SK-N-SH (cell line): Measurements from ENCODE around the gene GYS2. TPM values are rescaled to one million over a fixed set of nuclear protein-coding genes. Genes with fewer than 3 reads are reported as not detected.

Source experiments
- CTCF ChIA-PET: fragments of 300-600, 350-600 bp; formaldehyde crosslinking; extraction: SDS; loops from one replicate; lab custom pipeline; 2021; lab: Yijun Ruan, JAX
- POLR2A ChIA-PET: fragments of 350-600 bp; sonication (Branson Sonifier 250); formaldehyde crosslinking; extraction: SDS; loops from one replicate; lab custom pipeline; 2020; ENCODE audit warnings: antibody characterized with exemption, inconsistent platforms; lab: Yijun Ruan, JAX
- DNase-seq: peaks from one replicate; pipeline ENCODE4 v3.0.0; 2012
- H2AFZ ChIP-seq: fragments of 200-600 bp; sonication (generic); 2 replicates; pipeline ENCODE4 v1.8.1; 2016; ENCODE audit warnings: antibody characterized with exemption, mild to moderate bottlenecking, low read depth
- H3F3A ChIP-seq: fragments of 200-600 bp; sonication (generic); replicated peaks from 2 replicates; pipeline ENCODE3; 2016; ENCODE audit warnings: antibody characterized with exemption, mild to moderate bottlenecking; ENCODE audit not compliant: insufficient read depth
- H3K27ac ChIP-seq, 2 experiments: fragments of 200-500 bp in 1 of 2; fragments of 200-600 bp in 1 of 2; sonication (Bioruptor generic) in 1 of 2; sonication (generic), shearing (Covaris generic) in 1 of 2; 2 replicates each; pipeline versions ENCODE4 v1.5.1 to v1.6.1; 2014 to 2016; ENCODE audit warnings: low read depth in 2 of 2, inconsistent platforms in 1 of 2, low read length in 1 of 2, mild to moderate bottlenecking in 1 of 2, mixed read lengths in 1 of 2
- H3K27me3 ChIP-seq: fragments of 200-600 bp; sonication (generic), shearing (Covaris generic); 2 replicates; pipeline ENCODE4 v1.6.1; 2016; ENCODE audit warnings: mixed run types; ENCODE audit not compliant: insufficient read depth
- H3K36me3 ChIP-seq, 2 experiments: fragments of 200-500 bp in 1 of 2; fragments of 200-600 bp in 1 of 2; sonication (Bioruptor generic) in 1 of 2; sonication (generic) in 1 of 2; replicated peaks in 1 of 2; 2 replicates each; pipeline versions ENCODE3 to v1.5.1; 2014 to 2016; ENCODE audit warnings: low read length in 1 of 2, mild to moderate bottlenecking in 1 of 2; ENCODE audit not compliant: insufficient read depth in 2 of 2, control insufficient read depth in 1 of 2
- H3K4me1 ChIP-seq, 2 experiments: fragments of 200-500 bp in 1 of 2; fragments of 200-600 bp in 1 of 2; sonication (Bioruptor generic) in 1 of 2; sonication (generic), shearing (Covaris generic) in 1 of 2; 2 replicates each; pipeline versions ENCODE4 v1.5.1 to v1.6.1; 2014 to 2016; ENCODE audit warnings: low read depth in 1 of 2, low read length in 1 of 2, mixed run types in 1 of 2; ENCODE audit not compliant: insufficient read depth in 2 of 2, control insufficient read depth in 1 of 2
- H3K4me2 ChIP-seq: fragments of 200-600 bp; sonication (generic), shearing (Covaris generic); 2 replicates; pipeline ENCODE4 v1.6.1; 2017; ENCODE audit warnings: mixed run types
- H3K4me3 ChIP-seq, 2 experiments: fragments of 200-500 bp in 1 of 2; fragments of 200-600 bp in 1 of 2; sonication (Bioruptor generic) in 1 of 2; sonication (generic), shearing (Covaris generic) in 1 of 2; 2 replicates each; pipeline versions ENCODE4 v1.5.1 to v1.8.1; 2014 to 2016; ENCODE audit warnings: low read depth in 2 of 2, inconsistent platforms in 1 of 2, low read length in 1 of 2, mild to moderate bottlenecking in 1 of 2, mixed read lengths in 1 of 2, moderate library complexity in 1 of 2
- H3K79me2 ChIP-seq: fragments of 200-600 bp; sonication (generic); 2 replicates; pipeline ENCODE4 v1.8.1; 2017; ENCODE audit warnings: mild to moderate bottlenecking; ENCODE audit not compliant: insufficient read depth
- H3K9ac ChIP-seq: fragments of 200-600 bp; sonication (generic); 2 replicates; pipeline ENCODE4 v1.6.1; 2017; ENCODE audit warnings: mixed run types
- H3K9me2 ChIP-seq: fragments of 200-600 bp; sonication (generic); 2 replicates; pipeline ENCODE4 v1.6.1; 2017; ENCODE audit warnings: mixed run types
- H3K9me3 ChIP-seq: fragments of 200-600 bp; sonication (generic); 2 replicates; pipeline ENCODE4 v1.6.1; 2017; ENCODE audit warnings: mixed run types, mild to moderate bottlenecking, moderate library complexity
- H4K20me1 ChIP-seq: fragments of 200-600 bp; sonication (generic); 2 replicates; pipeline ENCODE4 v1.6.1; 2017; ENCODE audit warnings: mild to moderate bottlenecking, mixed run types; ENCODE audit not compliant: insufficient read depth
- EP300 ChIP-seq, 2 experiments: IDR thresholded peaks; 2 replicates each; pipeline versions ENCODE4 v1.4.0 to v1.6.1; 2012; ENCODE audit warnings: borderline replicate concordance in 1 of 2, low read depth in 1 of 2, low read length in 1 of 2
- FOSL2 ChIP-seq: IDR thresholded peaks from 2 replicates; pipeline ENCODE4 v1.4.0; 2012; ENCODE audit warnings: low read depth, mild to moderate bottlenecking, moderate library complexity, borderline replicate concordance
- GABPA ChIP-seq: IDR thresholded peaks from 2 replicates; pipeline ENCODE4 v1.4.0; 2012; ENCODE audit warnings: low read depth, mild to moderate bottlenecking
- GATA2 ChIP-seq: sonication (generic); formaldehyde crosslinking; IDR thresholded peaks from 2 replicates; pipeline ENCODE4 v1.5.0; 2020; ENCODE audit warnings: mild to moderate bottlenecking, missing genetic modification reagents
- JUND ChIP-seq: IDR thresholded peaks from 2 replicates; pipeline ENCODE4 v1.4.0; 2012
- NFIC ChIP-seq: IDR thresholded peaks from 2 replicates; pipeline ENCODE4 v1.4.0; 2012; ENCODE audit warnings: borderline replicate concordance
- RAD21 ChIP-seq: IDR thresholded peaks from 2 replicates; pipeline ENCODE4 v1.6.1; 2012; ENCODE audit warnings: mild to moderate bottlenecking, low read length
- RCOR1 ChIP-seq: fragments of 150-350 bp; IDR thresholded peaks from 2 replicates; pipeline ENCODE4 v1.6.1; 2017; ENCODE audit warnings: antibody characterized with exemption, low read length
- REST ChIP-seq: IDR thresholded peaks from 2 replicates; pipeline ENCODE4 v1.6.1; 2012; ENCODE audit warnings: mild to moderate bottlenecking, low read depth, low read length, moderate library complexity
- RFX5 ChIP-seq: IDR thresholded peaks from 2 replicates; pipeline ENCODE4 v1.6.1; 2012; ENCODE audit warnings: mild to moderate bottlenecking, improper control_type of control experiment, low read length
- RXRA ChIP-seq: IDR thresholded peaks from 2 replicates; pipeline ENCODE4 v1.4.0; 2012; ENCODE audit warnings: low read depth, mild to moderate bottlenecking, borderline replicate concordance
- SMC3 ChIP-seq: IDR thresholded peaks from 2 replicates; pipeline ENCODE4 v1.6.1; 2012; ENCODE audit warnings: low read depth, low read length, improper control_type of control experiment
- TAF1 ChIP-seq: IDR thresholded peaks from 2 replicates; pipeline ENCODE4 v1.6.1; 2012; ENCODE audit warnings: low read depth, mild to moderate bottlenecking, low read length, moderate library complexity, borderline replicate concordance
- USF1 ChIP-seq: IDR thresholded peaks from 2 replicates; pipeline ENCODE4 v1.4.0; 2012; ENCODE audit warnings: low read depth, borderline replicate concordance
- USF2 ChIP-seq: fragments of 150-350 bp; IDR thresholded peaks from 2 replicates; pipeline ENCODE4 v1.6.1; 2017; ENCODE audit warnings: antibody characterized with exemption, low read length, low read depth, borderline replicate concordance
- WGBS: methylation state at CpG from one replicate; pipeline ENCODE4 v1.1.6; 2017; ENCODE audit warnings: low lambda C conversion rate; 5-methylcytosine and 5-hydroxymethylcytosine counted together
- polyA plus RNA-seq, 3 experiments: library from polyadenylated mRNA; depleted of rRNA; stranded (reverse); fragments of >200 nt; gene quantifications; 2 replicates each; pipeline ENCODE4 v1.2.3, GENCODE V29; 2012
- TF ChIP-seq, protein P1 (sequence below): fragments of 150-350 bp; IDR thresholded peaks from 2 replicates; pipeline ENCODE4 v1.6.1; 2016; ENCODE audit warnings: mild to moderate bottlenecking, low read depth, low read length
- TF ChIP-seq, protein P2 (sequence below): fragments of 200-600 bp; sonication (generic); IDR thresholded peaks from 2 replicates; pipeline ENCODE4 v1.6.1; 2017; ENCODE audit warnings: antibody characterized with exemption, mild to moderate bottlenecking, moderate library complexity

Gene GYS2
- polyA plus RNA-seq, 1 of the 3 experiments (the other 2 are of a cell fraction), result not detected

DNA sequence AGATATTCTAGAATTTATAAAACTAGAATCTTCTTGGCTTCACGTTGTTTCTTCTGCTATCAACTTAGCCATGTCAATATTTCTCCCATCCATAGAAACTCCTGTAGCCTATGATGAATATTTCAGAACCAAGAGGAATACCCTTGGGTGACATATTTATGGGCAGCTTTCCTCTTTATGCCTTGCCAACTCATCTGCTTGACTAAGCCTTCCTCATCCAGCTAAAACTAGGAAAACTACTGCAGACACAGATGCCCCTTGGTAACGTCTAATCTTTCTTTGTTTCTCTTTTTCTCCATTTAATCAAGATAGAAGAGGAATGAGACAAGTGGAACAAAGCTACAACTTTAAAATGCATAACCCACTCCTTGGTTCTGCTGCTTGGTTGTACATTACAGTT is 96.8 kb downstream of the GYS2 start:
- Histone ChIP-seq H3K9me2 (no peaks in the 10 kb centered on the region; the same call in 1 of the 2 replicates), H4K20me1 (peaks cover 59% of the 10 kb centered on the region), H3K36me3 (peaks cover 36 to 60% of the 10 kb centered on the region in 2 experiments), H3K4me1 (peaks cover 2 to 11% of the 10 kb centered on the region in 2 experiments; a peak in 3 of 4 replicates), H2AFZ (no peak overlapping the region), H3K79me2 (peaks cover 78% of the 10 kb centered on the region), H3K9me3 (no peaks in the 10 kb centered on the region), H3K27ac (no peak overlapping the region), H3K9ac (no peak overlapping the region), H3K4me2 (no peak overlapping the region), H3K4me3 (no peak overlapping the region), H3F3A (no peaks in the 10 kb centered on the region), H3K27me3 (no peaks in the 10 kb centered on the region)
- no peak for DNase-seq
- POLR2A ChIA-PET, result no interaction called here
- no peak for TF ChIP-seq RCOR1
- no peak for TF ChIP-seq SMC3
- TF ChIP-seq RFX5, result no peak
- TF ChIP-seq USF1, result no peak
- no peak for TF ChIP-seq EP300 (IDR thresholded peaks at IDR 0.05; ENCODE audit: borderline replicate concordance in 1 of 2, low read depth in 1 of 2, low read length in 1 of 2)
- TF ChIP-seq GATA2 (CRISPR knock-in tag), result no peak
- no peak for TF ChIP-seq RXRA
- TF ChIP-seq, protein P1, sequence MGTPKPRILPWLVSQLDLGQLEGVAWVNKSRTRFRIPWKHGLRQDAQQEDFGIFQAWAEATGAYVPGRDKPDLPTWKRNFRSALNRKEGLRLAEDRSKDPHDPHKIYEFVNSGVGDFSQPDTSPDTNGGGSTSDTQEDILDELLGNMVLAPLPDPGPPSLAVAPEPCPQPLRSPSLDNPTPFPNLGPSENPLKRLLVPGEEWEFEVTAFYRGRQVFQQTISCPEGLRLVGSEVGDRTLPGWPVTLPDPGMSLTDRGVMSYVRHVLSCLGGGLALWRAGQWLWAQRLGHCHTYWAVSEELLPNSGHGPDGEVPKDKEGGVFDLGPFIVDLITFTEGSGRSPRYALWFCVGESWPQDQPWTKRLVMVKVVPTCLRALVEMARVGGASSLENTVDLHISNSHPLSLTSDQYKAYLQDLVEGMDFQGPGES, result no peak
- TF ChIP-seq TAF1, result no peak
- TF ChIP-seq, protein P2, sequence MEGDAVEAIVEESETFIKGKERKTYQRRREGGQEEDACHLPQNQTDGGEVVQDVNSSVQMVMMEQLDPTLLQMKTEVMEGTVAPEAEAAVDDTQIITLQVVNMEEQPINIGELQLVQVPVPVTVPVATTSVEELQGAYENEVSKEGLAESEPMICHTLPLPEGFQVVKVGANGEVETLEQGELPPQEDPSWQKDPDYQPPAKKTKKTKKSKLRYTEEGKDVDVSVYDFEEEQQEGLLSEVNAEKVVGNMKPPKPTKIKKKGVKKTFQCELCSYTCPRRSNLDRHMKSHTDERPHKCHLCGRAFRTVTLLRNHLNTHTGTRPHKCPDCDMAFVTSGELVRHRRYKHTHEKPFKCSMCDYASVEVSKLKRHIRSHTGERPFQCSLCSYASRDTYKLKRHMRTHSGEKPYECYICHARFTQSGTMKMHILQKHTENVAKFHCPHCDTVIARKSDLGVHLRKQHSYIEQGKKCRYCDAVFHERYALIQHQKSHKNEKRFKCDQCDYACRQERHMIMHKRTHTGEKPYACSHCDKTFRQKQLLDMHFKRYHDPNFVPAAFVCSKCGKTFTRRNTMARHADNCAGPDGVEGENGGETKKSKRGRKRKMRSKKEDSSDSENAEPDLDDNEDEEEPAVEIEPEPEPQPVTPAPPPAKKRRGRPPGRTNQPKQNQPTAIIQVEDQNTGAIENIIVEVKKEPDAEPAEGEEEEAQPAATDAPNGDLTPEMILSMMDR, result no peak
- TF ChIP-seq GABPA, result no peak
- TF ChIP-seq USF2, result no peak
- TF ChIP-seq RAD21, result no peak
- no peak for TF ChIP-seq FOSL2
- no peak for TF ChIP-seq JUND
- TF ChIP-seq NFIC, result no peak
- no peak for TF ChIP-seq REST
- CTCF ChIA-PET, result interaction anchor here (1.3 kb wide), 1 partner anchor 173 kb away, joined by 4 read pairs; no protein-coding TSS in a partner anchor
- WGBS, result 90% methylated on average over 2 of the region's 2 CpGs
